GM21717 (cell line): ENCODE data around the gene CPS1.

Source experiments
- ATAC-seq: cut with Tn5 transposase; IDR thresholded peaks from one replicate; pipeline ENCODE4 v1.9.1; 2021; ENCODE audit warnings: mild to moderate bottlenecking, moderate library complexity; ENCODE audit not compliant: unreplicated experiment

CPS1 gene

GRCh38 chr2:210673117-210673516, 116.7 kb downstream of the CPS1 start:
- ATAC-seq = no peak

- ATAC-seq = no peak
These were observed 119.7 kb downstream of the CPS1 start for GRCh38 chr2:210676067-210676466.

DNA sequence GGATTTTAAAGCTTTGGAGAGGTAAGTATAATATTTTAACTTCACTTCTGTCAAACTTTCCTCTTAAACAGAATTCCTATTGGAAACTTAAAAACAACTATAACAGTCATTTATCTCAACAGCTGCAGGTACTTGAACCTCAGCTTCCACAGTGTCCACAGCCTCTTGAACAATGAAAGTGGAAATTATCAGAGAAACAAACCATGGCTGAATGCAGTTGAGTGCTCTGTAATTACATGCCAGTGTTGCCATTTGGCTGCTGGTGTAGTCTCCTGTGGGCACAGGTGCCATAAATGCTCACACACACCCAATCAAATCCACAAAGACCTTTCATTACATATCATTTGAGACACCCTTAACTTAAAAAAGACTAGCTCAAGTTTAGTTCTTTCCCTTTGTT, 125.1 kb downstream of the CPS1 start:
- ATAC-seq = no peak

DNA sequence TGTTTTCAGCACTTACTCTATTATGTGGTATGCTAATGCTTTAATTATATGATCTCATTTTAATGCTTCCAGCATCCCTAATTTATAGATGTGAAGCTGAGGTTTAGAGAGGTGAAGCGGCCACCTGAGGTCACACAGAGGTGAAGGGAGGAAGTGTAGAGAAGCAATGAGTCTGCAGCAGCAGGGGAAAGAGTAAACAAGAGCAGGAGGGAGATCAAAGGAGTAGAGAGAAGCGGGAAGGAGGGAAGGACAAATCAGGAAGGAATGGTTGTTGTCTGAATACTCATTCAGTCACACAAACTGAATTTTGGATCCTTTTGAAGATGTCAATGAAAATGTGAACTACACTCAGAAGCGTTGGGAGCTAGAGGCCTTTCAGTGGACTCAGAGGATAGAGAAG, 130.0 kb downstream of the CPS1 start:
- no peak for ATAC-seq

GRCh38 chr2:210687786-210688470, 131.5 kb downstream of the CPS1 start:
- no peak for ATAC-seq

- no peak for ATAC-seq
These were observed 151.5 kb downstream of the CPS1 start for GRCh38 chr2:210707900-210708299.

DNA sequence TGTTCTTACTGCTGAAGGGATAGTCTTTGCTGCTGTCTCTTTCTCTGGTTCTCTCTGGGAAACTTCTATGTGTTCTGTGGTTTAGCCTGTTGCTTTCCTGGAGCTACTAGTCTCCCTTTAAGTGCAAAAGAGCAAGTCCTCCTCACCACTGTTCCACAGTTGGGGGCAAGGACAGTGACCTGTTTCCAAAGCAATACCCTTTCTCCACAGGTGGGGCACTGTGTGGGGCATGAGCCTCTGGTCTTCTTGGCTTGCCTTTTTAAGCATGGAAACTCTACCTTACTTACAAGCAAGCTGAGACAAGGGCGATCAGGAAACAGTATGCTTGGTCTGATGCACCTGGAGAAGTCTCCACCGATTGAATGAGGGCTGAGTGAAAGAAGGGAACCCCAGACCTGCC, 156.7 kb downstream of the CPS1 start:
- no peak for ATAC-seq

GRCh38 chr2:210715560-210716082, 159.2 kb downstream of the CPS1 start:
- ATAC-seq = no peak

DNA sequence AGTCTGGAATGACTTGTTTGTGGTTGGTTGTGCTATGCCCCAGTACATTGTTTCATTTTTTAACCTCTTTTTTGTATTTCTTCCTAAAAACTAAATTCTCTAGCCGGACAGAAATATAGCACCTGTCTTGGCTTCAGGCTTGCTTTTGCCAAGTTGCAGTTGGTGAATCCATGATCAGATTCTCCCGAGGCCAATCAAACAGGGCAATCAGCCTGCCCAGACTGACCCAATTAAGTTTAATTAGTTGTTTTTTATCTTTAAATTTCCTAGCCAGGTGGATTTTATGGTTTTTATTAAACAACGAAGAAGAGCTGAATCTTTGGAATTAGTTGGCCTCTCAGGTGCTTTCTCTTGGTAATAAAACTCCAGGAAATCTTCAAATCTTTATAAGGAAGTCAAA, 162.1 kb downstream of the CPS1 start:
- no peak for ATAC-seq

GRCh38 chr2:210722092-210722491, 165.7 kb downstream of the CPS1 start:
- ATAC-seq = no peak

- ATAC-seq = no peak
These were observed 171.2 kb downstream of the CPS1 start for GRCh38 chr2:210727549-210727948.
